PFSK-1 (cell line): ENCODE results near the gene FGGY.

Source experiments
- FOXP2 ChIP-seq: optimal IDR thresholded peaks from 2 replicates; pipeline ENCODE3; 2011; ENCODE audit warnings: borderline replicate concordance, control low read depth, inconsistent platforms; ENCODE audit not compliant: insufficient read depth; ENCODE audit errors: extremely low read length, extremely low read depth
- POLR2AphosphoS5 ChIP-seq: IDR thresholded peaks from 2 replicates; pipeline ENCODE4 v1.6.1; 2012; ENCODE audit warnings: low read depth, mild to moderate bottlenecking, control low read depth, low read length, moderate library complexity
- SIN3A ChIP-seq: IDR thresholded peaks from 2 replicates; pipeline ENCODE4 v1.6.1; 2012; ENCODE audit warnings: mild to moderate bottlenecking, low read length, moderate library complexity, borderline replicate concordance; ENCODE audit not compliant: insufficient read depth
- TAF1 ChIP-seq: IDR thresholded peaks from 2 replicates; pipeline ENCODE4 v1.6.1; 2012; ENCODE audit warnings: low read length, control low read depth, borderline replicate concordance; ENCODE audit not compliant: insufficient read depth
- TF ChIP-seq, protein P1 (sequence below), 2 experiments: IDR thresholded peaks; 2 replicates each; pipeline versions ENCODE4 v1.6.1 to v1.8.0; 2011 to 2012; ENCODE audit warnings: low read depth in 2 of 2, low read length in 2 of 2, control low read depth in 1 of 2, inconsistent platforms in 1 of 2, mild to moderate bottlenecking in 1 of 2, moderate library complexity in 1 of 2; ENCODE audit not compliant: insufficient read depth in 1 of 2

FGGY gene

DNA sequence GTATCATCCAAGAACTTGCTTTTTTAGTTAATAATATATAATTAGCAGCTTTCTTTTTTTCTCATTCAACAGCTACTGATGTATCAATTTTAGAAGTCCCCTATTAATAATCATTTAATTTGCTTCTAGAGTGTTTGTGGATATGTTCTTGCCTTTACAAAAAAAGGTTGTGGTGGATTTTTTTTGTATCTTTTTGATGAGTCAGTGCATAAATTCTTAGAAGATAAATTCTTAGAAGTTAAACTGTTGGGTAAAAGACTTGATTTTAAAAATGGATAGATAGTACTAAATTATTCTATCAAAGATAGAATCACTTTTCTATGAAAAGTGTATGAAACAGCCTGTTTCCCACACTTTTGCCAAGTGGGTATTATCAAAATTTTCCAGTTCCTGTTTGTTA is 11.9 kb downstream of the FGGY start:
- TF ChIP-seq POLR2AphosphoS5: no peak
- no peak for TF ChIP-seq FOXP2
- no peak for TF ChIP-seq TAF1
- TF ChIP-seq, protein P1, sequence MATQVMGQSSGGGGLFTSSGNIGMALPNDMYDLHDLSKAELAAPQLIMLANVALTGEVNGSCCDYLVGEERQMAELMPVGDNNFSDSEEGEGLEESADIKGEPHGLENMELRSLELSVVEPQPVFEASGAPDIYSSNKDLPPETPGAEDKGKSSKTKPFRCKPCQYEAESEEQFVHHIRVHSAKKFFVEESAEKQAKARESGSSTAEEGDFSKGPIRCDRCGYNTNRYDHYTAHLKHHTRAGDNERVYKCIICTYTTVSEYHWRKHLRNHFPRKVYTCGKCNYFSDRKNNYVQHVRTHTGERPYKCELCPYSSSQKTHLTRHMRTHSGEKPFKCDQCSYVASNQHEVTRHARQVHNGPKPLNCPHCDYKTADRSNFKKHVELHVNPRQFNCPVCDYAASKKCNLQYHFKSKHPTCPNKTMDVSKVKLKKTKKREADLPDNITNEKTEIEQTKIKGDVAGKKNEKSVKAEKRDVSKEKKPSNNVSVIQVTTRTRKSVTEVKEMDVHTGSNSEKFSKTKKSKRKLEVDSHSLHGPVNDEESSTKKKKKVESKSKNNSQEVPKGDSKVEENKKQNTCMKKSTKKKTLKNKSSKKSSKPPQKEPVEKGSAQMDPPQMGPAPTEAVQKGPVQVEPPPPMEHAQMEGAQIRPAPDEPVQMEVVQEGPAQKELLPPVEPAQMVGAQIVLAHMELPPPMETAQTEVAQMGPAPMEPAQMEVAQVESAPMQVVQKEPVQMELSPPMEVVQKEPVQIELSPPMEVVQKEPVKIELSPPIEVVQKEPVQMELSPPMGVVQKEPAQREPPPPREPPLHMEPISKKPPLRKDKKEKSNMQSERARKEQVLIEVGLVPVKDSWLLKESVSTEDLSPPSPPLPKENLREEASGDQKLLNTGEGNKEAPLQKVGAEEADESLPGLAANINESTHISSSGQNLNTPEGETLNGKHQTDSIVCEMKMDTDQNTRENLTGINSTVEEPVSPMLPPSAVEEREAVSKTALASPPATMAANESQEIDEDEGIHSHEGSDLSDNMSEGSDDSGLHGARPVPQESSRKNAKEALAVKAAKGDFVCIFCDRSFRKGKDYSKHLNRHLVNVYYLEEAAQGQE (IDR thresholded peaks at IDR 0.05; ENCODE audit: insufficient read depth in 1 of 2, low read depth in 2 of 2, low read length in 2 of 2): no peak

DNA sequence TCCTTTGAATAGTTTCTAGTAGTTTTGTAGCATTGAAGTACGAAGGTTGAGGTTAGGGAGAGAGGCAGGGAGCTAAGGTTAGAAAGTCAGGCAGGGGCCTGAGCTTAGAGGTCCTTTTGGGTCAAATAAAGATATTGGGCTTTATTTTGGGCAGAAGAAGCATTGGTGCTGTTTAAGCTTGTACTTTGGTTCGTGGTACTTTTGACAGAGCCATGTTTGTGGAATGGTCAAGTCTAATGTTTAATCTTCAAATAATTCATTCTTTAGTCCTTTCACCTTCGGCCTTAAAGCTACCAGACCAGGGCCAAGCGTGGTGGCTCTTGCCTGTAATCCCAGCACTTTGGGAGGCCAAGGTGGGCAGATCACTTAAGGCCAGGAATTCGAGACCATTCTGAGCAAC is 12.5 kb downstream of the FGGY start:
- TF ChIP-seq, protein P1 (IDR thresholded peaks at IDR 0.05; ENCODE audit: insufficient read depth in 1 of 2, low read depth in 2 of 2, low read length in 2 of 2): no peak
- TF ChIP-seq POLR2AphosphoS5 (no peak), FOXP2 (no peak), SIN3A (no peak), TAF1 (no peak)

DNA sequence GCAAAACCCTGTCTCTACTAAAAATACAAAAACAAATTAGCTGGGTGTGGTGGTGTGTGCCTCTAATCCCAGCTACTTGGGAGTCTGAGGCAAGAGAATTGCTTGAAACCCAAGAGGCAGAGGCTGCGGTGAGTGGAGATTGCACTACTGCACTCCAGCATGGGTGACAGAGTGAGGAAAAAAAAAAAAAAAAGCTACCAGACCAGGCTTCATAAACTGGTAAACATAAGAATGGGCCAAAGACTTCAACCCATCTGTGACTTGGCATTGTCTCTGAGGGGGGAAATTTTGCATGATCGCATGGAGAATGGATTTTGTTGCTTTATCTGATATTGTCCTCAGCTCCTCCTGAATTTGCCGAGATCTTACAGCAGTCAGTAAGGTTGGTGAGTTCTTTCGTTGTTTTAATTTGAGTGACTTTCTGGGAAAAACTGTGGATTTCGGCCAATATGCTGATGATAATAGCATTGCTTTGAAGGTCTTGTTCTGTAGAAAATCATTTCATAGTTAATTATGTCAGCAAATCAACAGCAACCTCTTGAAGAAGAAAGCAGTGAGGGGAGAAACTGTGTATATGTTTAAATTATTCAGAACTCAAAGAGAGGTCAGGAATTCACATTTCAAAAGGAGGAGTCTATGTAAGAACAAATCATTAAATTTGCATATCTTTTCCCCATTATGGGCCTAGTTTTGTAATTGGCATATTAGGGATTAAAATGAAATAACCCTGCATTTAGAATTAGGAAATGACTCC is 13.1 kb downstream of the FGGY start:
- TF ChIP-seq POLR2AphosphoS5 (no peak), SIN3A (no peak), FOXP2 (no peak), TAF1 (no peak)
- TF ChIP-seq, protein P1 (IDR thresholded peaks at IDR 0.05; ENCODE audit: insufficient read depth in 1 of 2, low read depth in 2 of 2, low read length in 2 of 2): no peak

DNA sequence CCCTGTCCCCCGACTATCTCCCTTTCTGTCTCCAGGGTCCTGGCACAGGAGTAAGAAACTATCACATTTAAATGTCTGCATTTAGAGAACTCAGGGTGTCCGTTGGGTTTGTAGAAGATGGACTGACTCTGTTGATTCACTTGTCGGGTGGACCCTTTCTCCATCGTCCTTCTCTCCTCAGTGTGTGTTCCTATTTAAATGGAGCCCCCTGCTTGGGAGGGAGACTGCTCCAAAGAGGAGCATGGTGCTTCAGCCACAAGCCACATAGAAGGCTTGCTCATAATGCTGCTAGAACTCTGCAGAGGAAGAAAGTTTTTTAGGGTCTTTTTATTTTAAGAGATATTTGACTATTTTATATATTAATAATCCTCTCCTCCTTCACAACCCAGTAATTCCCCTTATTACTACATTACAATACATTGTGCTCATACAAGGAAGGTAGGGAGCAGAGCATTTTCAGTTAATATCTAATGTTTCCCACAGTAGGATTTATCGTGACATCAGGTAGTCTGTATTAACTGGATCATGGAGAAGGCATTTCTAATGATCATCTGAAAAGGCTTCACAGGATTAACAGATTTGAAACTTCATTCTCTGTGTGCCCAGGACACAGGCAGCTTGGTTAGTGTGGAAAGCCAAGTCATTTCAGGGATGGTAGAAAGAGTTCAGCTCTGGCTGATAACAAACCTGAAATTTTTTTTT is 13.8 kb downstream of the FGGY start:
- TF ChIP-seq POLR2AphosphoS5: no peak
- no peak for TF ChIP-seq FOXP2
- TF ChIP-seq, protein P1 (IDR thresholded peaks at IDR 0.05; ENCODE audit: insufficient read depth in 1 of 2, low read depth in 2 of 2, low read length in 2 of 2): no peak
- TF ChIP-seq SIN3A: no peak
- TF ChIP-seq TAF1: no peak
